Caco-2 (cell line): ENCODE measurements around the gene FCN2. TPM values are rescaled to one million over a fixed set of nuclear protein-coding genes. Genes with fewer than 3 reads are reported as not detected.

Experiments
- BruUV-seq: library from RNA; stranded (reverse); fragments of 400-500 nt; replicated peaks from 2 replicates; lab custom pipeline; 2021; lab: Mats Ljungman, UMichigan
- CTCF ChIA-PET: fragments of 300-600 bp; sonication (Branson Sonifier 250); formaldehyde crosslinking; loops from one replicate; lab custom pipeline; 2022; ENCODE audit warnings: antibody characterized with exemption; lab: Charles Lee
- POLR2A ChIA-PET: fragments of 300-600 bp; sonication (Branson Sonifier 250); formaldehyde crosslinking; loops from one replicate; lab custom pipeline; 2022; ENCODE audit warnings: antibody characterized with exemption; lab: Charles Lee
- DNase-seq, 2 experiments: peaks; one replicate each; pipeline versions ENCODE4 v3.0.0 to v3.0.0-alpha.2; 2020 to 2022
- H3K27me3 ChIP-seq: replicated peaks from 2 replicates; pipeline ENCODE4 v1.6.0; 2011; ENCODE audit warnings: low read length; ENCODE audit not compliant: control insufficient read depth, insufficient read depth
- H3K36me3 ChIP-seq: 2 replicates; pipeline ENCODE4 v1.5.1; 2011; ENCODE audit warnings: low read length; ENCODE audit not compliant: control insufficient read depth, insufficient read depth
- H3K4me1 ChIP-seq: fragments of 250-450 bp; sonication (Bioruptor Pico); 2 replicates; pipeline ENCODE4 v1.5.1; 2020; ENCODE audit warnings: mild to moderate bottlenecking
- H3K4me3 ChIP-seq: 2 replicates; pipeline ENCODE4 v1.5.1; 2011; ENCODE audit warnings: low read depth, mild to moderate bottlenecking, control low read depth, low read length
- H3K9me3 ChIP-seq: fragments of 250-450 bp; sonication (Bioruptor Pico); 2 replicates; pipeline ENCODE4 v1.5.1; 2020; ENCODE audit warnings: mild to moderate bottlenecking, moderate library complexity
- H3K27ac Mint-ChIP-seq: one replicate; pipeline ENCODE4 v1.8.0; 2022; ENCODE audit warnings: mixed read lengths; ENCODE audit not compliant: unreplicated experiment
- H3K27me3 Mint-ChIP-seq: one replicate; pipeline ENCODE4 v1.8.0; 2022; ENCODE audit warnings: mixed read lengths; ENCODE audit not compliant: insufficient read depth, unreplicated experiment
- H3K36me3 Mint-ChIP-seq: one replicate; pipeline ENCODE4 v1.8.0; 2022; ENCODE audit warnings: mild to moderate bottlenecking, mixed read lengths; ENCODE audit not compliant: insufficient read depth, unreplicated experiment
- H3K4me1 Mint-ChIP-seq: one replicate; pipeline ENCODE4 v1.8.0; 2022; ENCODE audit warnings: low read depth, mixed read lengths; ENCODE audit not compliant: unreplicated experiment
- H3K4me3 Mint-ChIP-seq: one replicate; pipeline ENCODE4 v1.8.0; 2022; ENCODE audit warnings: mild to moderate bottlenecking, moderate library complexity, mixed read lengths; ENCODE audit not compliant: unreplicated experiment
- H3K9me3 Mint-ChIP-seq: one replicate; pipeline ENCODE4 v1.8.0; 2022; ENCODE audit warnings: mixed read lengths; ENCODE audit not compliant: unreplicated experiment
- CTCF ChIP-seq, 2 experiments: fragments of 200-600 bp in 1 of 2; IDR thresholded peaks; 1 replicate in 1 of 2; 2 replicates in 1 of 2; pipeline versions ENCODE4 v1.5.1 to v1.8.0; 2011 to 2022; ENCODE audit warnings: antibody characterized with exemption in 1 of 2, control low read depth in 1 of 2, inconsistent platforms in 1 of 2, low read depth in 1 of 2, low read length in 1 of 2, mild to moderate bottlenecking in 1 of 2, moderate library complexity in 1 of 2; ENCODE audit not compliant: insufficient read depth in 1 of 2, severe bottlenecking in 1 of 2, unreplicated experiment in 1 of 2
- intact Hi-C: fragments of 100-400 bp; cut with micrococcal nuclease; formaldehyde crosslinking; loops from one replicate; pipeline ENCODE4 v1.10.0; 2022; ENCODE audit not compliant: unreplicated experiment
- total RNA-seq: library from RNA; stranded (reverse); gene quantifications from 2 replicates; pipeline ENCODE4 v1.2.3, GENCODE V29; 2022

Gene FCN2
- total RNA-seq, 1 experiment from 2014 or later: not detected

DNA sequence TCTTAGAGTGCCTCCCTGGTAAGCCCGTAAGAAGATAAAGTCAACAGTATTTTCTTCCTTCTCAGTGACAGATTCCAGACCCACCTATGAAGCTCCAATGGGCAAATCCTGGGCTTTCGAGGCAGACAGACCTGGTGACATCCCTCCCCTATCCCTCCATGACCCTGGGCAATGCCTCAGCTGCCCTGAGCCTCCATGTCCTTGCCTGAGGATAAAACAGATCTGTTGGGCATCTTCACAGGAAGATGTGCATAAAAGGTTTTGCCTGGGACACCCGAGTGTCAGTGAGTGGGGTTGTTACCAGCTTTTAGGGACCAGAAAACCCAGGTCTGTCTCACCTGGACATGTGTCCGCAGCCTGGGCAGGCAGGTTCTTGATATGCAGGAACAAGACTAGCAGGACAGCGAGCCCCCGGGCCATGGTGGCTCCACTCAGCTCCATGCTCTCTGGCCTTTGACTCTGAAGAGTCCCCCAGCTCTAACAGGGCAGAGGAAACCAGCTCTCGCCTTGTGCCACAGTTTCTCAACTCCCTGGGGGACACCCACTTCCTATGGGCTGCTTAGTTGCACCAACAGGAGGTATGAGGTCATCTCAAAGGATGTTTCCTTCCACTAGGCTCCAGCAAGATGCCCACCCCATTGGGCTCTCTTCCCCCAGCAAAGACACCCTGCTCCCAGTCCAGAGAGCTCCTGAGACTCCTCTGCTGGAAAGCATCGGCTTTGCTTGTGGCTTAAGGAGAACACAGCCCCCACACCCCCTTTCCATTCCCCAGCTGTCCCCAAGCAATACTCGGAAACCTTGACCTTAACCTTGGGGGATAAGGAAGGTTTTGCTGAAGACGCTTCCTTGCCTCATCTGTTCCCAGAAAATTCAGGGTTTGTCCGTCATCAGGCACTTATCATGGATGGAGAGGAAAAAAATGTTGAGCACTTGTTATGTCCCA is 37.1 kb downstream of the FCN2 start, which contains the start of gene FCN1:
FCN1 (minus strand) TSS at position 482 of the 943 bp plus-strand sequence; CDS start at position 441, 41 bp downstream.
- H3K9me3 ChIP-seq: no peaks in the 10 kb centered on the region
- no peaks in the 10 kb centered on the region for H3K36me3 ChIP-seq
- Mint-ChIP-seq H3K4me3 (no peak within 1 kb of the TSS), H3K4me1 (no peaks in the 10 kb centered on the region), H3K36me3 (no peaks in the 10 kb centered on the region), H3K27me3 (peaks cover 7% of the 10 kb centered on the region), H3K27ac (no peak within 1 kb of the TSS), H3K9me3 (no peaks in the 10 kb centered on the region)
- TF ChIP-seq CTCF (IDR thresholded peaks at IDR 0.05; ENCODE audit: insufficient read depth in 1 of 2, low read depth in 1 of 2, low read length in 1 of 2, severe bottlenecking in 1 of 2, unreplicated experiment in 1 of 2): no peak
- no TSS peak for BruUV-seq
- intact Hi-C loops: no loop called here
- DNase-seq: no peak
- H3K27me3 ChIP-seq: no peaks in the 10 kb centered on the region
- no peak within 1 kb of the TSS for H3K4me3 ChIP-seq
- ChIA-PET POLR2A (no interaction called here), CTCF (no interaction called here)
- H3K4me1 ChIP-seq: no peaks in the 10 kb centered on the region

DNA sequence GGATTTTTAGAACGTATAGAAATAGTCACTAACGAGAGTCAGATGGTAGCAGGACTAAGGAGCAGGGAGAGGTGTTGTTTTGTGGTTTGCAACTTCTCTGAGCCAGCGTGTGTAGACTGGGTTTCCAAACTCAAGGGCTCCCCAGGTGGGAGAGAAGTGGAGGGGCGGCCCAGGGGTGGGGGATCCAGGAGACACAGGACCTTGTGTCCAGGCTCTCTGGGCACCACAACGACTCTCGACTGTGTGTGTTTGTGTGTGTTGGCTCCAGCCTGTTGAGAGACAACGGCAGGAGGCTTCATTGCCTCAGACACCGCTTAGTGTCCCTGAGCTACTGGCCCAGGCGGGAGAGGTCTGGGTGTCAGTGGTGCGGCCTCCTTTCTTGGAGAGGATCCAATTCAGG is 38.0 kb downstream of the FCN2 start:
- Mint-ChIP-seq H3K27me3 (peaks cover 9% of the 10 kb centered on the region), H3K27ac (no peak overlapping the region), H3K9me3 (no peaks in the 10 kb centered on the region), H3K4me1 (no peaks in the 10 kb centered on the region), H3K4me3 (no peak overlapping the region), H3K36me3 (no peaks in the 10 kb centered on the region)
- Histone ChIP-seq H3K27me3 (no peaks in the 10 kb centered on the region), H3K9me3 (no peaks in the 10 kb centered on the region), H3K4me1 (no peaks in the 10 kb centered on the region), H3K4me3 (no peak overlapping the region), H3K36me3 (no peaks in the 10 kb centered on the region)
- CTCF ChIA-PET: no interaction called here
- intact Hi-C loops: no loop called here
- no peak for DNase-seq
- no TSS peak for BruUV-seq
- POLR2A ChIA-PET: no interaction called here
- no peak for TF ChIP-seq CTCF (IDR thresholded peaks at IDR 0.05; ENCODE audit: insufficient read depth in 1 of 2, low read depth in 1 of 2, low read length in 1 of 2, severe bottlenecking in 1 of 2, unreplicated experiment in 1 of 2)

DNA sequence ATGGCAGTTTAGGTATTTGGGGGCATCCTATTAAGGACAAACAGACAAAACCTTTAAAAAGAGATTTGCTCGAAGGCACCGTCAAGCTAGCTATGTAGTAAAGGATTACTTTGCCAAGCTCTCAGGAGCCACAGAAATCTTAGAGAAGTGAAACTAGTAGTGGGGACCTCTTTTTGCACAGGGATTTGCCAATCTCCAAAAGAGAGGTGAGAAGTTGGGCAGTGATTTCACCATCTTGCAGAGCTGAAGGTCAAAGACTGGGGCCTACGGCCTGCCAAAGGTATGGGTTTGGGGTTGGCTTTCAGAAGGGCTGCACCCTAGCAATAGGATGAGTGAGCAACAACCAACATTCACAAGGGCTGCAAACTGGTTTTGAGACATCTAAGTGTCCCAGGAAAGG is 38.7 kb downstream of the FCN2 start:
- CTCF ChIA-PET: no interaction called here
- Mint-ChIP-seq H3K4me3 (no peak overlapping the region), H3K27me3 (peaks cover 10% of the 10 kb centered on the region), H3K36me3 (no peaks in the 10 kb centered on the region), H3K9me3 (no peaks in the 10 kb centered on the region), H3K4me1 (no peaks in the 10 kb centered on the region), H3K27ac (no peak overlapping the region)
- no peak for DNase-seq
- POLR2A ChIA-PET: no interaction called here
- TF ChIP-seq CTCF (IDR thresholded peaks at IDR 0.05; ENCODE audit: insufficient read depth in 1 of 2, low read depth in 1 of 2, low read length in 1 of 2, severe bottlenecking in 1 of 2, unreplicated experiment in 1 of 2): no peak
- Histone ChIP-seq H3K36me3 (no peaks in the 10 kb centered on the region), H3K27me3 (no peaks in the 10 kb centered on the region), H3K9me3 (no peaks in the 10 kb centered on the region), H3K4me3 (no peak overlapping the region), H3K4me1 (no peaks in the 10 kb centered on the region)
- no TSS peak for BruUV-seq
- intact Hi-C loops: no loop called here
